HG03342 (cell line): ENCODE results near the gene RGS9.
A peak's percentile ranks its signal among the peaks of the same experiment; 100 is the strongest.
"Not testable (repeated sequence)": the region's sequence is repeated elsewhere in the genome, so short reads cannot be mapped to it uniquely, and the experiment has no call there.

Experiments
- ATAC-seq: cut with Tn5 transposase; IDR thresholded peaks from one replicate; pipeline ENCODE4 v1.9.1; 2021; ENCODE audit warnings: mild to moderate bottlenecking, moderate library complexity; ENCODE audit not compliant: unreplicated experiment

Gene RGS9

DNA sequence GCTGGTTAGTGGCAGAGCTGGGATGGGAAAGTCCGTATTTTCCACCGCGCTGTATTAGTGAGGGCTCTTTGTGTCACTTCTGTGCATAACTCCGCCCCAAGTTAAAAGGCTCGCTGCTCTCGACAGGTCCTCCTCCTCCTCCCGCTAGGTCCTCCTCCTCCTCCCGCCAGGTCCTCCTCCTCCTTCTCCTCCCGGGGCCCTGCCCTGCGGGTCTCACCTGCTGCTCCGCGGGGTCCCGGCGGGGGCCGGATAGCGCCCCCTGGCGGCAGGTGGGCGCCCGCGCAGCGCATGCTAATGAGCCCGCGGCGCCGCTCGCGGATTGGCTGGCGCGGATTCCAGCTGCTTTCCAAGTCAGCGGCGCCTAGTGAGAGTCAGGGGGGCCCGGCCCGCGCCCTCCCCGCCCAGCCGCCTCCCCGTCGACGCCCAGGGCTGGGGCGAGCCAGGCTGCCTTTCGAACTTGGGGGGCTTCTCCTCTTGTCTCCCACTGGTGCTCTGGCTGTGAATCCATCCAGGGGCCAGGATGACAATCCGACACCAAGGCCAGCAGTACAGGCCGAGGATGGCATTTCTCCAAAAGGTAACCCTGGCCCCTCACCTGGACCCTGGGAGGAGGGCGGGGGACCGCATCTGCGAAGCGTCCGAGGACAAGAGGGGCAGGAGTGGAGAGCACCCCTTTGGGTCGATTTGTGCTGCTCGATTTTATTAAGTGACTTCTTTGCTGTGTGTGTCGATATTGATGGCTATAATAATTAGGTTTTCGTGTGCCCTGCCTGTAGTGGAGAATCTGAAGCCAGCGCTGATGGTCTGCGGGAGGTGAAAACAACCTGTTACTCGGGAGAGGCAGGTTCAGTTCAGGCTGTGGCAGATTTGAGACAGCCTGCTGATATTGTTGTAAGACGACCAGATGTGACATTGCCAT lies at the start of gene RGS9:
RGS9 (plus strand) TSS at position 350 of the 919 bp plus-strand sequence; CDS start at position 521, 171 bp downstream.
- ATAC-seq: peak; percentile 89

DNA sequence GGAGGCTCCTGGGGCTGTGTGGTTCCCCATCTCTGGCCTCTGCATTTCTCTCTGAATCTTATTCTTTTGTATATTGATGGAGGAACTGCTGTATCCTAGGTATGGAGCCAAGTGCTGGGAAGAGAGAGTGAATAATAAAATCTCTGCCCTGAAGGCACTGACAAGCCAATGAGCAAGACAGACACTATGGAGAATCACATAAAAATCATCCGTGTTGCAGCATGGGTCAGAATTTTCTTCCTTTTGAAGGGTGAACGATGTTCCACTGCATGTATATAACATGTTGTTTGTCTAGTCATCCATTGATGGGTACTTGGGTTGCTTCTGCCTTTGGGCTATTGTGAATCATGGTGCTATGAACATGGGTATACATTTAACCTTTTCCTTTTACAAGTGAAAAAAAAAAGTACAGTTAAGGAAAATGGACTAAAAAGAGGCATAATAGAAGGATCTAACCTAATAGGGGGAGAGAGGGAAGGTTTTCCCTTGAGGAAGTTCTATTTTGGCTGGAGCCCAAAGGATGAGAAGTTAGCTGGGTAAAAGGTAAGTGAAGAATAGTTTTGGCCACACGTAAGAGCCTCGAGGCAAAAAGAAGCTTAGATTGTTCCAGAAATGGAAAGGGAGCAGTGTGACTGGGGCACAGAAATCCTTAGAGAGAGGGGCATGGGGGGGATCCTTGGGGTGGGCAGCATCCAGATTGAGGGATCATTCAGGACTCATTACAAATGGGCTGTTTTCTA lies 48.4 kb upstream of the RGS9 start:
- ATAC-seq: no peak

DNA sequence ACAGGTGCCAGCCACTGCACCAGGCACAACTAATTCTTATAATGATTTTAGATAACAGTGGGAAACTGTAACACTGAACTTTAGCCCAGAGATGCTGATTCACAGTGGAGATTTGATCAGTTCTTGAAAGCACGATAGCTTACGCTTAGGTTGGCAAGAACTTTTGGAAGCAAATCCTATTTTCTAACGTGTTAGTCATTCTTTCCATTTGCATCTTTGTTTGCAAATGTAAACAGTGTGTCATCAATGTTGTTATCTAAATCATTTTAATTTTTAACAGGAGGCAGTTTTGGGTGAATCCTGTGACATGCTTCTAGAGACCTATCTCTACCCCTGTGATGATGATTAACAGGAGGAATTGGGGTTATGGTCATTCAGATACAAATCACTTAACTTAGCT lies 44.9 kb upstream of the RGS9 start:
- no peak for ATAC-seq

DNA sequence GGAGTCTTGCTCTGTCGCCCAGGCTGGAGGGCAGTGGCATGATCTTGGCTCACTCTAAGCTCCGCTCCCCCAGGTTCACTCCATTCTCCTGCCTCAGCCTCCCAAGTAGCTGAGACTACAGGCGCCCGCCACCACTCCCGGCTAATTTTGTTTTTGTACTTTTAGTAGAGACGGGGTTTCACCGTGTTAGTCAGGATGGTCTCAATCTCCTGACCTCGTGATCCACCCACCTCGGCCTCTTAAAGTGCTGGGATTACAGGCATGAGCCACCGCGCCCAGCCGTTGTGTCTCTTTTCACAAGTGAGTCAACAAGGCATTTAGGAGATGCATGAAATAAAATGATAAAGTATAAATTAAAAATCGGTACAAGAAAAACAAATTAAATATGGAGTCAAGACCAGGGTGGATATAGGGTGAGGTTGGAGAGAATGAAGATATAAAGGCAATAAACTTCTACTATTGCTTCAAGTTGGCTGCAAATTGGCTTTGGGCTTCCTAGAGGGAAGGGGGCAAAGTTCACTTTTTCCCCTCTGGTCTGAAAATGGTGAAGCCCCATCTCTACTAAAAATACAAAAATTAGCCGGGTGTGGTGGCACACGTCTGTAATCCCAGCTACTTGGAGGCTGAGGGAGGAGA lies 44.3 kb upstream of the RGS9 start:
- not testable (repeated sequence) for ATAC-seq

- no peak for ATAC-seq
Measured at GRCh38 chr17:65093930-65094329, 43.2 kb upstream of the RGS9 start.

- no peak for ATAC-seq
Measured at GRCh38 chr17:65095465-65095864, 41.7 kb upstream of the RGS9 start.

DNA sequence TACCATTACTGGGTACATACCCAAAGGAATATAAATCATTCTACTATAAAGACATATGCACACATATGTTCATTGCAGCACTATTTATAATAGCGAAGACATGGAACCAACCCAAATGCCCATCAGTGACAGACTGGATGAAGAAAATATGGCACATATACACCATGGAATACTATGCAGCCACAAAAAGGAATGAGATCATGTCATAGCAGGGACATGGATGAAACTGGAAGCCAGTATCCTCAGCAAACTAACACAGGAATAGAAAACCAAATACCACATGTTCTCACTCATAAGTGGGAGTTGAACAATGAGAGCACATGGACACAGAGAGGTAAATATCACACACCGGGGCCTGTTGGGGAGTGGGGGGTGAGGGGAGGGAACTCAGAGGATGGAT lies 40.8 kb upstream of the RGS9 start:
- not testable (repeated sequence) for ATAC-seq

DNA sequence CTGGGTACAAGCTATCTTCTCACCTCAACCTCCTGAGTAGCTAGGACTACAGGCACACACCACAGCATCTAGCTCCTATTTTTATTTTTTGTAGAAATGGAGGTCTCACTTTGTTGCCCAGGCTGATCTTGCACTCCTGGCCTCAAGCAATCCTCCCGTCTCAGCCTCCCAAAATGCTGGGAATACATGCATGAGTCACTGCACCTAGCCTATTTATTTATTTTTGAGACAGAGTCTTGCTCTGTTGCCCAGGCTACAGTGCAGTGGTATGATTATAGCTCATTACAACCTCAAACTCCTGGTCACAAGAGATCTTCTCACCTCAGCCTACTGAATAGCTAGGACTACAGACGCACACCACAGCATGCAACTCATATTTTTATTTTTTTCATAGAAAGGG lies 40.1 kb upstream of the RGS9 start:
- no peak for ATAC-seq

GRCh38 chr17:65099475-65099874 lies 37.7 kb upstream of the RGS9 start:
- ATAC-seq: no peak

DNA sequence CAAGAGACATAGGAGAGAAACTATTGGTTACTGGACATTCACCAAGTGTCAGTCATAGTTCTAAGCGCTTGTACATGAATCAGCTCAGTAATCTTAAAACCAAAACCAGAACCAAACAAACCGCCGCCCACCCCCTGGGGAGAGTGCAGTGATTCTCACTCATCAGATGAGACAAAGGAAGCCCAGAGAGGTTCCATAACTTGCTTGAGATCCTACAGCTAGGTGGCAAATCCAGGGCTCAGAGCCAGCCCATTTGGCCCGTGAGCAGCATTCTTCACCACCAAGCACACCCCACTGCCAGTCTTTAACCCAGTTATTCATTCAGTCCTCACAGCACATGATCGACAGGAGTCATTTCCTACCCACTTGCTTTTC lies 37.2 kb upstream of the RGS9 start:
- ATAC-seq: peak; percentile 83

- peak; percentile 71 for ATAC-seq
Measured at GRCh38 chr17:65100316-65101140, 36.6 kb upstream of the RGS9 start.

DNA sequence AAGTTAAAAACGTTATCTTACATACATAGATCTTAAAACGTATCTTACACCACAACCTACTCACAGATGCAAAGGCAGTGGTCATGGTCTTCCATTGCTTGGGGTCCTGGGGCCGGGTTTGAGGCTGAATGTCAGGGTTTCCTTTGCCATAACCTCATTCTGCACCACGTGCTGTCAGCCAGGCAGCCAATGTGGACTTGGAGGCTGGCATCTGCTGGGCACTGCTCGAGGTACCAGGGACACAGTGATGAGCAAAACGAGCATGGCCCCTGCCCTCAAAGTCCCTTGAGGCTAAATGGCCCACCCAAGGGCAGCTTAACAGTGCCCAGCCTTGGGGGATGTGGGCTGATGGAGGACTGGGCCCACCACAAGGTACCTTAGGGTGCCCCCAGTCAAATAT lies 35.8 kb upstream of the RGS9 start:
- ATAC-seq: no peak

GRCh38 chr17:65102235-65102634 lies 34.9 kb upstream of the RGS9 start:
- ATAC-seq: no peak

- no peak for ATAC-seq
Measured at GRCh38 chr17:65102788-65103187, 34.4 kb upstream of the RGS9 start.

- ATAC-seq: no peak
Measured at GRCh38 chr17:65103431-65103830, 33.7 kb upstream of the RGS9 start.

DNA sequence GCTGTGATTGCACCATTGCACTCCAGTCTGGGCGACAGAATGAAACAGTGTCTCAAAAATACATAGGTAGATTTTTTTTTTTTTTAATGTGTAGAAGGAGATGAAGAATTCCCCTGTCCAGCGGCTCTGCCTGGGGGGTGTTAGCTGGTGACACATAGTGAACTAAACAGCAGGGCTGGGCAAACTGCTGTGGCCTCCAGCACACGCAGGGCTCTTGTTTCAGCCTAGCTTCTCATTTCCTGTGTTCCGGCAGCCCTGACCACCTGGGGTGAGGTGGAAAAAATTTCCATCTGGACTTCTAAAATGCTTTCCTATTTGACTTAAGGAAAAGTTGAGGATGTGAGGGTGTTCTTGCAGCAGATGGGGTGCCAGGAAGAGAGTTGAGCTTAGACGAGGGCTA lies 33.3 kb upstream of the RGS9 start:
- ATAC-seq: no peak

GRCh38 chr17:65104541-65104940 lies 32.6 kb upstream of the RGS9 start:
- no peak for ATAC-seq

GRCh38 chr17:65104973-65105372 lies 32.2 kb upstream of the RGS9 start:
- no peak for ATAC-seq

- ATAC-seq: no peak
Measured at GRCh38 chr17:65108152-65108551, 29.0 kb upstream of the RGS9 start.

DNA sequence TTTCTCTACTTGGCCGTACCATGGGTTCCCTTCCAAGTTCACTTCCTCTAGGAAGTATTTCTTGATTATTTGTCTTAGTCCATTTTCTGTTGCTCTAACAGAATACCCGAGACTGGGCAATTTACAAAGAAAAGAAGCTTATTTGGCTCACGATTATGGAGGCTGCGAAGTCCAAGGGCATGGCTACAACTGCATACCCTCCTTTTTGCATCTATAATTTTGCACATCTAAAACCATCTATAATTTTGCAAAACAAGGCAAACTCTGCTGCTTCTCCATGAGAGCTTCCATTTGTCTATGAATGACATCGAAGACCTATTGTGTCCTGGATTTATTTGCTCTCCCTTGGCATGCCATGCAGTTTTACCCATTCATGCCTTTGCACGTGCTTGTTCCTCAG lies 27.6 kb upstream of the RGS9 start:
- ATAC-seq: no peak
